Smooth muscle cell (in vitro differentiated cells): ENCODE measurements around the gene STK39. TPM values are rescaled to one million over a fixed set of nuclear protein-coding genes. Genes with fewer than 3 reads are reported as not detected.

Experiments
- DNase-seq: peaks from one replicate; lab custom pipeline; 2025; ENCODE audit not compliant: unreplicated experiment; lab: John Stamatoyannopoulos, UW
- H2AFZ ChIP-seq: fragments of 200-600 bp; sonication (generic); 2 replicates; pipeline ENCODE4 v1.6.0; 2016; ENCODE audit warnings: antibody characterized with exemption, low read depth, mild to moderate bottlenecking
- H3F3A ChIP-seq: fragments of 200-600 bp; sonication (generic); 2 replicates; pipeline ENCODE4 v1.6.0; 2017; ENCODE audit warnings: antibody characterized with exemption, low read depth
- H3K27ac ChIP-seq: fragments of 200-600 bp; sonication (generic); 2 replicates; pipeline ENCODE4 v1.5.1; 2016; ENCODE audit warnings: low read depth, mild to moderate bottlenecking
- H3K27me3 ChIP-seq: fragments of 200-600 bp; sonication (generic); 2 replicates; pipeline ENCODE4 v1.6.1; 2016; ENCODE audit warnings: low read depth, mild to moderate bottlenecking
- H3K36me3 ChIP-seq: fragments of 200-600 bp; sonication (generic); 2 replicates; pipeline ENCODE4 v1.5.1; 2016; ENCODE audit warnings: low read depth
- H3K4me1 ChIP-seq: fragments of 200-600 bp; sonication (generic); 2 replicates; pipeline ENCODE4 v1.5.1; 2016; ENCODE audit warnings: low read depth
- H3K4me2 ChIP-seq: fragments of 200-600 bp; sonication (generic); 2 replicates; pipeline ENCODE4 v1.6.0; 2016; ENCODE audit warnings: mild to moderate bottlenecking
- H3K4me3 ChIP-seq: fragments of 200-600 bp; sonication (generic); 2 replicates; pipeline ENCODE4 v1.5.1; 2016; ENCODE audit warnings: mild to moderate bottlenecking
- H3K79me2 ChIP-seq: fragments of 200-600 bp; sonication (generic); 2 replicates; pipeline ENCODE4 v1.6.0; 2016; ENCODE audit warnings: low read depth, mild to moderate bottlenecking
- H3K9ac ChIP-seq: fragments of 200-600 bp; sonication (generic); 2 replicates; pipeline ENCODE4 v1.6.0; 2016; ENCODE audit warnings: low read depth
- H3K9me3 ChIP-seq: fragments of 200-600 bp; sonication (generic); replicated peaks from 2 replicates; pipeline ENCODE4 v1.5.1; 2016; ENCODE audit warnings: low read depth
- H4K20me1 ChIP-seq: fragments of 200-600 bp; sonication (generic); 2 replicates; pipeline ENCODE4 v1.6.0; 2016; ENCODE audit warnings: low read depth
- CTCF ChIP-seq: fragments of 200-600 bp; sonication (generic); IDR thresholded peaks from 2 replicates; pipeline ENCODE4 v1.5.1; 2017; ENCODE audit warnings: borderline replicate concordance, mild to moderate bottlenecking, antibody characterized with exemption; ENCODE audit not compliant: insufficient read depth, poor library complexity, severe bottlenecking
- WGBS: methylation state at CpG from one replicate; pipeline ENCODE4 v1.1.7; 2016; ENCODE audit warnings: low lambda C conversion rate; 5-methylcytosine and 5-hydroxymethylcytosine counted together
- polyA plus RNA-seq: library from polyadenylated mRNA; unstranded; fragments of >200 nt; fragmentation: Nextera tagmentation; extraction: Ambion mirVana; gene quantifications from 2 replicates; pipeline ENCODE4 v1.2.1, GENCODE V29; 2016
- small RNA-seq: library from RNA; depleted of rRNA; stranded (forward); fragments of <200 nt; gene quantifications from one replicate; pipeline ENCODE3, GENCODE V24; 2014
- total RNA-seq: library from RNA; depleted of rRNA; stranded (reverse); fragments of >200 nt; gene quantifications from 2 replicates; pipeline ENCODE4 v1.2.3, GENCODE V29; 2014

The STK39 gene
- total and polyA plus RNA-seq, 2 experiments from 2014 or later: 21.1 to 37.8 TPM

- 93% methylated on average over 6 of the region's 6 CpGs for WGBS
- H2AFZ ChIP-seq: no peak overlapping the region
- H3K27ac ChIP-seq: no peak overlapping the region
- H3K9me3 ChIP-seq: no peaks in the 10 kb centered on the region
- H3K79me2 ChIP-seq: no peaks in the 10 kb centered on the region
- H3K4me2 ChIP-seq: no peak overlapping the region
- H3K4me1 ChIP-seq: no peaks in the 10 kb centered on the region
- no peaks in the 10 kb centered on the region for H3K36me3 ChIP-seq
- no peak for TF ChIP-seq CTCF
- H4K20me1 ChIP-seq: no peaks in the 10 kb centered on the region
- no peaks in the 10 kb centered on the region for H3F3A ChIP-seq
- no peaks in the 10 kb centered on the region for H3K27me3 ChIP-seq
- no peak for DNase-seq
- no peak overlapping the region for H3K4me3 ChIP-seq
- no peak overlapping the region for H3K9ac ChIP-seq
Measured at GRCh38 chr2:167908786-167909185, 338.6 kb downstream of the STK39 start.

GRCh38 chr2:167905668-167906067 lies 341.7 kb downstream of the STK39 start:
- Histone ChIP-seq H3K36me3 (no peaks in the 10 kb centered on the region), H2AFZ (no peak overlapping the region), H3K27me3 (no peaks in the 10 kb centered on the region), H3K4me3 (no peak overlapping the region), H3K4me1 (no peaks in the 10 kb centered on the region), H3K9ac (no peak overlapping the region), H4K20me1 (no peaks in the 10 kb centered on the region), H3K4me2 (no peak overlapping the region), H3F3A (no peaks in the 10 kb centered on the region), H3K27ac (no peak overlapping the region), H3K9me3 (no peaks in the 10 kb centered on the region), H3K79me2 (no peaks in the 10 kb centered on the region)
- no peak for TF ChIP-seq CTCF
- no peak for DNase-seq
- 94% methylated on average over 14 of the region's 14 CpGs for WGBS

Small RNA genes within 50 kb of the gene (small RNA-seq; reads per million reads assigned to genes)
- 1.1 reads per million, percentile 32 among the genes with 10 or more reads in this experiment for gene AC067940.1

Other genes starting within 250 kb of the STK39 start
- 26.6 and 28.1 TPM in 2 replicates for gene CERS6, start 208.7 kb upstream of the STK39 start, total RNA-seq
- 9.2 and 10.7 TPM in 2 replicates for gene CERS6, start 208.7 kb upstream of the STK39 start, polyA plus RNA-seq